ENCODE results near the gene CALCR.

GRCh38 chr7:93448176-93448575 is 126.3 kb downstream of the CALCR start:
- TF ChIP-seq POLR2AphosphoS5 (IDR thresholded peaks at IDR 0.05; ENCODE audit: borderline replicate concordance, low read depth, low read length): no peak
- no peak for TF ChIP-seq FOXP2 (optimal IDR thresholded peaks at IDR 0.05; ENCODE audit: control extremely low read depth, extremely low read length, insufficient read depth)

All from SK-N-MC (cell line).